ENCODE results near the gene CUTA. TPM values are rescaled to one million over a fixed set of nuclear protein-coding genes. Genes with fewer than 3 reads are reported as not detected.

CUTA gene
- total and polyA plus RNA-seq, 2 experiments from 2014 or later = 207 to 421 TPM

DNA sequence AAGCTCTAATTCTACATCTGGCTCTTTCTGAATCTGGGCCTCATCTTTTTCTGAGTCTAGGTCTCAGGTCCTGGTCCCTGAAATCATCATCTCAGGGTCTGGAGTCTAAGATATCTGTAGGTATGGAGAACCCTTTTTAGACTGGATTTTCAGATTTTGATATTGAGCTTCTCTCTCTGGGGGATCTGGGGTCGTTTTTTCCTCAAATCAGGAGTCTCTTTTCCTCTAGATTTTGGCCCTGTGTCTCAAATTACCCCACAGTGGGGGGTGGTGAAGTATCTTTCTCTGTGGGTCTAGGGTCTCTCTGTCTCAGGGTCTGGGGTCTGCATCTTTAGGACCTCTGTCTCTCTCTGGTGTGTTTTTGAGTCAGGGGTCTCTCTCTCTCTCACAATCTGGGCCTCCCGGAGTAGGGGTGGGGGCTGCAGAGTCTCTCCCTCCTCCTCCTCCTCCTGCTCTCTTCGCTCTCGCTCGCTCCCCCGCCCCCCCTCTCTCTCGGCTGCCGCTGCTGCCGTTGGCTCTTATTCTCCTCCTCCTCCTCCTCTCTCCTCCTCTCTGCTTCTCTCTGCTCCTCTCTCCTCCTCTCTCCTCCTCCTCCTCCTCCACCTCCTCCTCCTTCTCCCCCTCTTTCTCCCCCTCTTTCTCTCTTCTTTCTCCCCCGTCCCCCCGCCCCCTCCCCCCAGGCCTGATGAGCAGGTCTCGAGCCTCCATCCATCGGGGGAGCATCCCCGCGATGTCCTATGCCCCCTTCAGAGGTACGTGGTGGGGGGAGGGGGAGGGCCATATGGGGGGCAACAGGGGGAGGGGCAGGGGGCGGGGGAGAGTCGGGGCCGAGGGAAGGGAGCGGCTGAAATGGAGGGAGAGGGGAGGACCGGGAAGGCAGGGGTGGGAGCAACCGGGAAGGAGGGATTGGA lies 1.9 kb upstream of the CUTA start, which contains the start of gene SYNGAP1:
SYNGAP1 (plus strand) TSS at position 486 of the 911 bp plus-strand sequence; CDS start at position 686, 200 bp downstream.
- peaks cover 20% of the 10 kb centered on the region for H4K20me1 ChIP-seq (replicated peaks; ENCODE audit: insufficient read depth)
- peaks cover 76% of the 10 kb centered on the region for H3K4me1 Mint-ChIP-seq
- no peaks in the 10 kb centered on the region for H3K9me3 Mint-ChIP-seq
- H3K27ac ChIP-seq (ENCODE audit: low read depth) = peak within 1 kb of the TSS; percentile 98
- H3K36me3 Mint-ChIP-seq (ENCODE audit: low read depth) = peaks cover 52% of the 10 kb centered on the region
- no peaks in the 10 kb centered on the region for H3K27me3 ChIP-seq (ENCODE audit: insufficient read depth)
- H3K27ac Mint-ChIP-seq = peak within 1 kb of the TSS; percentile 98
- H2AFZ ChIP-seq = no peak within 1 kb of the TSS
- peak within 1 kb of the TSS; percentile 99 for H3K4me3 Mint-ChIP-seq
- H3K36me3 ChIP-seq (ENCODE audit: insufficient read depth) = peaks cover 9% of the 10 kb centered on the region; the same call in 1 of the 2 replicates
- TF ChIP-seq JUNB (IDR thresholded peaks at IDR 0.05; ENCODE audit: unreplicated experiment) (no peak), CREB1 (CRISPR knock-in tag; IDR thresholded peaks at IDR 0.05; ENCODE audit: low read depth) (0 out of 2 replicates have a peak, but pooled peaks have one; percentile 7), POLR2AphosphoS5 (IDR thresholded peaks at IDR 0.05; ENCODE audit: low read depth) (peak; percentile 34; the same call in 1 of the 2 replicates), EZH2 (IDR thresholded peaks at IDR 0.05; ENCODE audit: low read depth, unreplicated experiment) (no peak), ZNF114 (CRISPR knock-in tag; IDR thresholded peaks at IDR 0.05) (no peak)
- ATAC-seq = peak; percentile 13
- peaks cover 16% of the 10 kb centered on the region for H3F3A ChIP-seq (replicated peaks; ENCODE audit: low read depth)
- H3K9me2 ChIP-seq (ENCODE audit: insufficient read depth) = no peaks in the 10 kb centered on the region
- peaks cover 27% of the 10 kb centered on the region for H3K27me3 Mint-ChIP-seq (ENCODE audit: insufficient read depth, low read depth, poor library complexity)
- H3K4me2 ChIP-seq = peak within 1 kb of the TSS; percentile 87
- DNase-seq (ENCODE audit: low spot score) = peak; percentile 76
- peak within 1 kb of the TSS; percentile 98 for H3K4me3 ChIP-seq
- peaks cover 45% of the 10 kb centered on the region for H3K4me1 ChIP-seq (ENCODE audit: insufficient read depth)
- H3K79me2 ChIP-seq (replicated peaks; ENCODE audit: insufficient read depth) = peaks cover 58% of the 10 kb centered on the region

DNA sequence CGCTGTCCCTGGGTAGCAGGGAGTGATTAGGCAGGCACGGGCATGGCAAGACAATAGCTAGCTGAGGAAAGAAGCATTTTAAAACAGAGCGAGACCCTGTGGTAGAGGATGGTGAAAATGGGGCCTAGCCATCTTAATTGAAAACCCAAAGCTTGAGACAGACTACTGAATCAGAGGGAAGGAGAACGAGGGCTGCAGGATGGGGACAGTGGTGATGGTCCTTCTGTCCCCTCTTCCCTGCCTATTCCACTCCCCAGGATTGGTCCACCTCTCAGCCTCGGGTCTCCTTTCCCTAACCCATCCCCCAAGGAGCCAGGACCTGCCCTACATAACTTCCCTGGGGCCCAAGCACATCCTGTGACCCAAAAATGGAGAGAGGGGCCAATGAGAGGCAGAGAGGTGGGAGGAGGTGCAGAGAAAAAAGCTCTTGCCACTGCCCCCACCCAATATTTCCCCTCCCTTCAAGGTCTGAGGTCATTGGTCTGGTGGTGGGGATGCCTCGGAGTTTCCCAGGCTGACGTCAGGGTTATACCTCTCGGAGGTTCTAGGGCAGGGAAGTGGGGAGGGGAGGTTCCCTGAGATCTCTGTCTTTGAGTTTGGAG lies 884 bp upstream of the CUTA start:
- Histone ChIP-seq H3K79me2 (replicated peaks; ENCODE audit: insufficient read depth) (peaks cover 57% of the 10 kb centered on the region), H3K4me1 (ENCODE audit: insufficient read depth) (peaks cover 40% of the 10 kb centered on the region), H3K9me2 (ENCODE audit: insufficient read depth) (no peaks in the 10 kb centered on the region), H3K4me3 (peak overlapping the region; percentile 98), H3K4me2 (peak overlapping the region; percentile 78), H4K20me1 (replicated peaks; ENCODE audit: insufficient read depth) (peaks cover 20% of the 10 kb centered on the region), H3K36me3 (ENCODE audit: insufficient read depth) (peaks cover 9% of the 10 kb centered on the region; the same call in 1 of the 2 replicates), H3K27ac (ENCODE audit: low read depth) (peak overlapping the region; percentile 98), H2AFZ (no peak overlapping the region), H3F3A (replicated peaks; ENCODE audit: low read depth) (peaks cover 18% of the 10 kb centered on the region), H3K27me3 (ENCODE audit: insufficient read depth) (no peaks in the 10 kb centered on the region)
- H3K4me3 Mint-ChIP-seq = peak overlapping the region; percentile 99
- DNase-seq (ENCODE audit: low spot score) (peak; percentile 56), ATAC-seq (peak; percentile 0; the same call in 2 of the 3 replicates)
- H3K27me3 Mint-ChIP-seq (ENCODE audit: insufficient read depth, low read depth, poor library complexity) = peaks cover 29% of the 10 kb centered on the region
- peak overlapping the region; percentile 98 for H3K27ac Mint-ChIP-seq
- no peaks in the 10 kb centered on the region for H3K9me3 Mint-ChIP-seq
- peaks cover 52% of the 10 kb centered on the region for H3K36me3 Mint-ChIP-seq (ENCODE audit: low read depth)
- TF ChIP-seq CREB1 (CRISPR knock-in tag; IDR thresholded peaks at IDR 0.05; ENCODE audit: low read depth) = peak; percentile 52; the same call in 1 of the 2 replicates
- no peak for TF ChIP-seq ZNF114 (CRISPR knock-in tag; IDR thresholded peaks at IDR 0.05)
- TF ChIP-seq, protein P1, sequence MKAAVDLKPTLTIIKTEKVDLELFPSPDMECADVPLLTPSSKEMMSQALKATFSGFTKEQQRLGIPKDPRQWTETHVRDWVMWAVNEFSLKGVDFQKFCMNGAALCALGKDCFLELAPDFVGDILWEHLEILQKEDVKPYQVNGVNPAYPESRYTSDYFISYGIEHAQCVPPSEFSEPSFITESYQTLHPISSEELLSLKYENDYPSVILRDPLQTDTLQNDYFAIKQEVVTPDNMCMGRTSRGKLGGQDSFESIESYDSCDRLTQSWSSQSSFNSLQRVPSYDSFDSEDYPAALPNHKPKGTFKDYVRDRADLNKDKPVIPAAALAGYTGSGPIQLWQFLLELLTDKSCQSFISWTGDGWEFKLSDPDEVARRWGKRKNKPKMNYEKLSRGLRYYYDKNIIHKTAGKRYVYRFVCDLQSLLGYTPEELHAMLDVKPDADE (IDR thresholded peaks at IDR 0.05) = no peak
- TF ChIP-seq, protein P2, sequence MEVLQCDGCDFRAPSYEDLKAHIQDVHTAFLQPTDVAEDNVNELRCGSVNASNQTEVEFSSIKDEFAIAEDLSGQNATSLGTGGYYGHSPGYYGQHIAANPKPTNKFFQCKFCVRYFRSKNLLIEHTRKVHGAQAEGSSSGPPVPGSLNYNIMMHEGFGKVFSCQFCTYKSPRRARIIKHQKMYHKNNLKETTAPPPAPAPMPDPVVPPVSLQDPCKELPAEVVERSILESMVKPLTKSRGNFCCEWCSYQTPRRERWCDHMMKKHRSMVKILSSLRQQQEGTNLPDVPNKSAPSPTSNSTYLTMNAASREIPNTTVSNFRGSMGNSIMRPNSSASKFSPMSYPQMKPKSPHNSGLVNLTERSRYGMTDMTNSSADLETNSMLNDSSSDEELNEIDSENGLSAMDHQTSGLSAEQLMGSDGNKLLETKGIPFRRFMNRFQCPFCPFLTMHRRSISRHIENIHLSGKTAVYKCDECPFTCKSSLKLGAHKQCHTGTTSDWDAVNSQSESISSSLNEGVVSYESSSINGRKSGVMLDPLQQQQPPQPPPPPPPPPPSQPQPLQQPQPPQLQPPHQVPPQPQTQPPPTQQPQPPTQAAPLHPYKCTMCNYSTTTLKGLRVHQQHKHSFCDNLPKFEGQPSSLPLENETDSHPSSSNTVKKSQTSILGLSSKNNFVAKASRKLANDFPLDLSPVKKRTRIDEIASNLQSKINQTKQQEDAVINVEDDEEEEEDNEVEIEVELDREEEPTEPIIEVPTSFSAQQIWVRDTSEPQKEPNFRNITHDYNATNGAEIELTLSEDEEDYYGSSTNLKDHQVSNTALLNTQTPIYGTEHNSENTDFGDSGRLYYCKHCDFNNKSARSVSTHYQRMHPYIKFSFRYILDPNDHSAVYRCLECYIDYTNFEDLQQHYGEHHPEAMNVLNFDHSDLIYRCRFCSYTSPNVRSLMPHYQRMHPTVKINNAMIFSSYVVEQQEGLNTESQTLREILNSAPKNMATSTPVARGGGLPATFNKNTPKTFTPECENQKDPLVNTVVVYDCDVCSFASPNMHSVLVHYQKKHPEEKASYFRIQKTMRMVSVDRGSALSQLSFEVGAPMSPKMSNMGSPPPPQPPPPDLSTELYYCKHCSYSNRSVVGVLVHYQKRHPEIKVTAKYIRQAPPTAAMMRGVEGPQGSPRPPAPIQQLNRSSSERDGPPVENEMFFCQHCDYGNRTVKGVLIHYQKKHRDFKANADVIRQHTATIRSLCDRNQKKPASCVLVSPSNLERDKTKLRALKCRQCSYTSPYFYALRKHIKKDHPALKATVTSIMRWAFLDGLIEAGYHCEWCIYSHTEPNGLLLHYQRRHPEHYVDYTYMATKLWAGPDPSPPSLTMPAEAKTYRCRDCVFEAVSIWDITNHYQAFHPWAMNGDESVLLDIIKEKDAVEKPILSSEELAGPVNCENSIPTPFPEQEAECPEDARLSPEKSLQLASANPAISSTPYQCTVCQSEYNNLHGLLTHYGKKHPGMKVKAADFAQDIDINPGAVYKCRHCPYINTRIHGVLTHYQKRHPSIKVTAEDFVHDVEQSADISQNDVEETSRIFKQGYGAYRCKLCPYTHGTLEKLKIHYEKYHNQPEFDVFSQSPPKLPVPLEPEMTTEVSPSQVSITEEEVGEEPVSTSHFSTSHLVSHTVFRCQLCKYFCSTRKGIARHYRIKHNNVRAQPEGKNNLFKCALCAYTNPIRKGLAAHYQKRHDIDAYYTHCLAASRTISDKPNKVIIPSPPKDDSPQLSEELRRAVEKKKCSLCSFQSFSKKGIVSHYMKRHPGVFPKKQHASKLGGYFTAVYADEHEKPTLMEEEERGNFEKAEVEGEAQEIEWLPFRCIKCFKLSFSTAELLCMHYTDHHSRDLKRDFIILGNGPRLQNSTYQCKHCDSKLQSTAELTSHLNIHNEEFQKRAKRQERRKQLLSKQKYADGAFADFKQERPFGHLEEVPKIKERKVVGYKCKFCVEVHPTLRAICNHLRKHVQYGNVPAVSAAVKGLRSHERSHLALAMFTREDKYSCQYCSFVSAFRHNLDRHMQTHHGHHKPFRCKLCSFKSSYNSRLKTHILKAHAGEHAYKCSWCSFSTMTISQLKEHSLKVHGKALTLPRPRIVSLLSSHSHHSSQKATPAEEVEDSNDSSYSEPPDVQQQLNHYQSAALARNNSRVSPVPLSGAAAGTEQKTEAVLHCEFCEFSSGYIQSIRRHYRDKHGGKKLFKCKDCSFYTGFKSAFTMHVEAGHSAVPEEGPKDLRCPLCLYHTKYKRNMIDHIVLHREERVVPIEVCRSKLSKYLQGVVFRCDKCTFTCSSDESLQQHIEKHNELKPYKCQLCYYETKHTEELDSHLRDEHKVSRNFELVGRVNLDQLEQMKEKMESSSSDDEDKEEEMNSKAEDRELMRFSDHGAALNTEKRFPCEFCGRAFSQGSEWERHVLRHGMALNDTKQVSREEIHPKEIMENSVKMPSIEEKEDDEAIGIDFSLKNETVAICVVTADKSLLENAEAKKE (CRISPR knock-in tag; IDR thresholded peaks at IDR 0.05) = 0 out of 2 replicates have a peak, but pooled peaks have one; percentile 14
- peaks cover 76% of the 10 kb centered on the region for H3K4me1 Mint-ChIP-seq

All from GM23338 (cell line).